HG03558 (cell line): ENCODE results near the gene FZD10.

Experiments used
- ATAC-seq: cut with Tn5 transposase; IDR thresholded peaks from one replicate; pipeline ENCODE4 v1.9.1; 2021; ENCODE audit warnings: moderate number of reproducible peaks; ENCODE audit not compliant: unreplicated experiment; ENCODE audit errors: extremely low read depth

The FZD10 gene, protein sequence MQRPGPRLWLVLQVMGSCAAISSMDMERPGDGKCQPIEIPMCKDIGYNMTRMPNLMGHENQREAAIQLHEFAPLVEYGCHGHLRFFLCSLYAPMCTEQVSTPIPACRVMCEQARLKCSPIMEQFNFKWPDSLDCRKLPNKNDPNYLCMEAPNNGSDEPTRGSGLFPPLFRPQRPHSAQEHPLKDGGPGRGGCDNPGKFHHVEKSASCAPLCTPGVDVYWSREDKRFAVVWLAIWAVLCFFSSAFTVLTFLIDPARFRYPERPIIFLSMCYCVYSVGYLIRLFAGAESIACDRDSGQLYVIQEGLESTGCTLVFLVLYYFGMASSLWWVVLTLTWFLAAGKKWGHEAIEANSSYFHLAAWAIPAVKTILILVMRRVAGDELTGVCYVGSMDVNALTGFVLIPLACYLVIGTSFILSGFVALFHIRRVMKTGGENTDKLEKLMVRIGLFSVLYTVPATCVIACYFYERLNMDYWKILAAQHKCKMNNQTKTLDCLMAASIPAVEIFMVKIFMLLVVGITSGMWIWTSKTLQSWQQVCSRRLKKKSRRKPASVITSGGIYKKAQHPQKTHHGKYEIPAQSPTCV

DNA sequence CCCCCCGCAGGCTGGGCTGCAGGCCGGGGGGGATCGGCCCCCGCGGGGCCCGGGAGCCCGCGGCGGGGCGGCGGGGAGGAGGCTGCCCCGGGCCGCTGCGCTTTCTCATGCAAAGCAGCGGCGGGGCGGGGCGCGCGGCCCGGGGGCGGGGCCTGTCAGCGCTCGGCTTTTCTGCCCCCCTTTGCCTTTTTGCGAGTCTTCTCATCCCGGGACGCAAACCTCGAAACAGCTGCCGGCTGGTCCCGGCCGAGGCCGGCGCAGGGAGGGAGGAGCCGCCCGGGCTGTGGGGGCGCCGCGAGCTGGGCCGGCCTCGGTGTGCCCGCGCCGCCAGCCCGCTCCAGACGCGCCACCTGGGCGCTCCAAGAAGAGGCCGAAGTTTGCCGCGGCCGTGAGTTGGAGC is at the start of gene FZD10:
Gene FZD10 (plus strand): TSS at position 198 of the 400 bp plus-strand sequence. CDS start 479 bp downstream, outside the sequence.
- no peak for ATAC-seq

DNA sequence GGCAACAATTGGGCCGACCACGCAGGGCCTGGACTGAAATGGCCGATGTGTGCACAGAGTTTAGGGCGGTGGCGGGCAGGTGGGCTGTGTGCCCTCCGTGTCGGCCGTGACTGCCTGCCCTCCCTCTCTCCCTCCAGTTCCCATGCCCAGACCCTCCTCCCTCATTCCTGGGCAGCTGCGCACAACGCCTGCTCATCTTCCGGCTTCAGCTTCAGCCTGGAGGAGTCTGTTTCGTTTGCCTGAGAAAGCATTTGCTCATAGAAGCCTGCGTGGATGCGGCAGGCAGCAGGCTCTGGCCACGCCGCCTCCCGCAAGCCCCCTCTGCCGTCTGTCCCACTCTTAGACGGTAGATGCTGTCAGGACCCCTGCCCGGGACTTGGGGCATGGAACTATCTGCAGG is 47.3 kb upstream of the FZD10 start:
- ATAC-seq = no peak

DNA sequence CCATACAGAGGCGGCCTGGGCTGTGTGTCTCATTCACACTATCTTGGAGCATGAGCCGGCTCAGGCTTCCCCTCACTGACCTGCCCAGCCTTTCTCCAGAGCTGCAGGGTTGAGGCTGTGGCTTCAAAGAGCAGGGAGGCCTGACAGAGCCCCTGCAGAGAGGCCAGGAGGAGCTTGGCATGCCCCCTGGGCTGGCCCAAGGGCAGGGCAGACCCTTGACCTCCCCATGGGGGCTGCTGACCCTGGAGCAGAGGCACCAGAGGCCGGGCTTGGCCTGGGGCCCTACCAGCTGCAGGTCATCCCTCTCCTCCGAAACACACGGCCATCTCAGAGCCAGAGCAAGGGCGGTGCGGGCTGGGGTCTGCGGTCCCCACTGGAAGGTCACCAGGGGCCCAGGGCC is 46.6 kb upstream of the FZD10 start:
- ATAC-seq = no peak

DNA sequence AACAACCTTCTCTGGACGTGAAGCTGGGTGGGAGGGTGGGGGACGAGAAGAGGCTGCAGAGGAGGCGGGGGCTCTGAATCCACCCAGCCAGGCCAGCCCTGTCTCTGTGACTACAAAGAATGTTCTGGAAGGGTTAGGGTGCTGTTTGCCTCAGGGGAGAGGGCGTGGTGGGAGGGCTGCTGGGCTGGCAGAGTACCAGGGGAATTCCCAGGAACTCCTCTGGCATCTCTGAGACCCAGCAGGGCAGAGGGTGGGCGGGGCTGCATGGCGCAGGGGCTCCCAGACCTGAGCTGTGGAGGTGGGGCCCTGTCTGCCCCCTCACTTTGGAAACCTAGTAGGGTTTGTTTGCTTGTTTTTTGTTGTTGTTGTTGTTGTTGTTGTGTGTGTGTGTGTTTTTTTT is 45.5 kb upstream of the FZD10 start:
- no peak for ATAC-seq

DNA sequence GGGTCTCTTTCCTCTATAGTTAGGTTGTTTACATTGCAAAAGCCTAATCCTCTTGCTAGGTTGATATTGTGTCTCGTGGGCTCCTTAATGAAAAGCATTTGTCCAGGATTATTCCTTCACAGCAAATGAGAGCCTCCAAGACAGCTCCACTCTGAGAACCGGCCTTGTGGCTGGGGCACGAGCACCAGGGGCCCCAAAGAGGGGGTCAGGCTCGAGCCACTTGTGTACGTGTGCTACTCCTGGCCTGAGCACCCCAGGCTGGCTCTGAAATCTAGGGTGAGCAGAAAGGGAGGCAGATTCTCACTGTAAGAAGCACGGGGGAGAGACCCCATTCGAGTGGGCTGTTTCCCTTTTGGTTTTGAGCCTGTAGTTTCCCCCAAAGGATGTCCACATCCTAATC is 45.0 kb upstream of the FZD10 start:
- no peak for ATAC-seq

DNA sequence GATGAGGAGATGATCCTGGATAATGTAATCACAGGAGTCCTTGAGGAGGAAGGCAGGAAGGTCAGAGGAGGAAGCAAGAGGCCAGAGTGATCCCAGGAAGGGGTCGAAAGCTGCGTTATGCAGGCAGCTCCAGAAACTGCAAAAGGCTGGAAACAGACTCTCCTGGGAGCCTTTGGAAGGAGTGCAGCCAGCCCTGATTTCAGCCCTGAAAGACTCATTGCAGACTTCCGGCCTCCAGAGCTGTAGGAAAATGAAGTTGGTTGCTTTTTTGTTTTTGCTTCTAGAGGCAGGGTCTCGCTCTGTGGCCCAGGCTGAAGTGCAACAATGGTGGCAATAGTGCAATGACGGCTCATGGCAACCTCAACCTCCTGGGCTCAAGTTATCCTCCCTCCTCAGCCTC is 44.6 kb upstream of the FZD10 start:
- no peak for ATAC-seq

DNA sequence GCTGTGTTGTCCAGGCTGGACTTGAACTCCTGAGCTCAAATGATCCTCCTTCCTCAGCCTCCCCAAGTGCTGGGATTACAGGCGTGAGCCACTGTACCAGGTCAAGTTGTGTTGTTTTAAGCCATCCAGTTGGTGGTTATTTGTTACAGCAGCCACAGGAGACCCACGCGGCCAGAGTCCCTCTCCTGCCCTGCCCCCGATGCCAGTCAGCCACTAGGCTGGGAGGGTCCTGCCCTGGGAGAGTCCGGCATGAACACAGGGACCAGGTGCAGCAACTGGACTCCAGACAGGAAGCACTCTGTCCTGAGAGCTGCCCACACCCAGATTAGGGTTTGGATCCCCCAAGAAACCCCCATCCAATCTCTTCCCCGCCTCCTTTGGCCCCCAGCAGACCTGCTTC is 44.1 kb upstream of the FZD10 start:
- no peak for ATAC-seq

DNA sequence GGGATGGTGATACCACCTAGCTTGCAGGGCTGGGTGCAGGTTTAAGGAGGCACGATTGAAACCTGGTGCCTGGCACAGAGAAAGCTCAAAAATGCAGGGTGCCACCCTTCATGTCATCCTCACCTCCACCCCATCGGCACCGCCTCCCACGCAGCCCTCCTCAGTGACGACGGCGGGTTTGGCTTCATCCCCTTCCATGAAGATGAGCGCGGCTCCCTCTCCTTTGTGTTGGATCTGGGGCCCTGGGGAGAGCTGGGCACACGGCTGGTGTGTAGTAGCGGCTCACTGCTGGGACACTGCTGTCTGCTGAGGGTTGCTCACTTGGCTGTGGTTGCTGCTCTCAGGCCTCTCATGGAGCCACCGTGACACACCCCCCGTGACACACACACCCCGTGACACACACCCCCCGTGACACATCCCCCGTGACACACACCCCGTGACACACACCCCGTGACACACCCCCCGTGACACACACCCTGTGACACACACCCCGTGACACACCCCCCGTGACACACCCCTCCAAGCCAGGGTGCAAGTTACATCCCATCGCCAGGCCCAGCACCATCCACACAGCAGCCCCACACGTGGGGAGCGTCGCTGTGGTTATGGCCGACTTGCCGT is 42.9 kb upstream of the FZD10 start:
- ATAC-seq = no peak

DNA sequence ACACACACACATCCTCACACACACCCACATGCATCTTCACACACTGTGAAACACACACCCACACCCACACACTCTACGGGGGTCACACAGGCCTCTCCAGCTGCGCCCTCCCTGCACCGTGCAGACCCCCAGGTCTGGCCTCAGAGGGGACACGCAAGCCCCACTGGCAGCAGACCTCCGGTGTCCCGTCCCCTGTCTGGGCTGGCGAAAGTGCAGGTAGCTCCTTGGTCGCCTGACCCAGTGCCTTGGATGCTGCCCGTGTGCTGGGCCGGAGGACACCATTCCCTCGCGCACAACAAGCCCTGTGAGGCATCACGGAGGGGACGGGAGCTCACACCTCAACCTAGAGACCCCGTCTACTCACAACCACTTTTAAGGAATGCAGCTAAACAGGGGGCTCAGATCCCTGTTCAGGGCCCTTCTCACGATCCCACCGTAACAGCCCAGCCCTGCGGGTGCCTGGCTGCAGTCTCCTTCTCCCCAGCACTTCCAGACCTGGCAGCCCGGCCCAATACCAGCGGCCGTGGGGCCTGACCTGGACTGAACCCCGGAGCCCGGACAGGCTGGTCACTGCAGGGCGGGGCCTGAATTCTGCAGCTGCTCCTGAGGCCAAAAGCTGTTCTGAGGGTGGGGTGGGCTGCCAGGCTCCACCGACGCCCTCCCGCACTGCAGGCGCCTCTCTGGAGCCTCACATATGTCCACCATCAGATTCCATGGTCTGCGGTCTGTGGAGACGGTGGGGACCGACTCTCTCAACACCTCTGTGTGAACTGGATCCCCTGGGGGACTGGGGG is 42.1 kb upstream of the FZD10 start:
- no peak for ATAC-seq

DNA sequence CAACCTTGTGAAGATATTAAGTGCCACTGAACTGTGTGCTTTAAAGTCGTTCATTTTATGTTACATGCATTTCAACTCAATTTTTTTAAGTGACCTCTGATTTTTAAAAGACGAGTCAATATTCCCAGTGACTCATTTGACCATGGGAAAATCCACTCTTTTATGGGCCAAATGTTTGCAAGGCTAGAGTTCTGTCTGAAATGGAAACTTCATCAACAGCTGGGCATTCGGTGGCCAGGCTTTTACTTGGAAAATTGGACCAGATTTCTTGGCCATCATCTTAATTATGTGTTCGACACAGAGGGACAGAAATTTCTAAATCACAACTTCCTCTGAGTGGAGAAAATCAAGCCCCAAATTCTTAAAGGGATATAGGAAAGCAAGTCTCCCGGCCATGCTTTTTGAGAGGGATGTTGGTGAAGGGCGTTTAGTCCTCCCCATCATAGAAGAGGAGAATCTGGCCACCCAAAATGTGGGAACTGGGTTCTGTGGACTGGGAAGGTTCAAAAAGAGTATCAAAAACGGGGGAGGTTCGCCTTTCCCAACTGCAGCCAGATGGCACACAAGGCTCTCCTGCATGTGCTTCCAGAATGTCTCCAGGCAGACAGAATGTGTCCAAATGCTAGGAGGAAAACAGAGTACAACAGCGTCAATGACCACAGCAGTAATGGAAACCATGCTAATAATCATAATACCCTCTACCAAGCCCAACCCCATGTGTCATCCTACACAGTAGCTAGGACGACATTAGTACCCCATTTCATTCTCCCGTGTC is 40.9 kb upstream of the FZD10 start:
- ATAC-seq = no peak

DNA sequence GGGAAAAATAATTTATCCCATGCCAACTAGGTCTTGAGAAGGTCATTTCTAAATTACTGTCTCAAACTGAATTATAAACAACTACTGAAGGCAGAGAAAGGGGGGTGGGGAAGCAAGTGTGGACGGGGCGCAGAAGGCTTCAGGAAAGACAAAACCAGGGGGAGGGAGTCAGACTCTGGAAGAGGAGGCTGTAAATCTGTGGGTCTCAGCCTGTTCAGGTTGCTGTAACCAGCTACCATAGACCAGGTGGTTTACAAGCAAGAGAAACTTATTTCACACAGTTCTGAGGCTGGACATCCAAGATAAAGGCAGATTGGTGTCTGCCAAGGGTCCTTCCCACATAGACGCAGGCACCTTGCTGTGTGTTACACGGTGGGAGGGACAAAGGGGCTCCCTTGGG is 39.9 kb upstream of the FZD10 start:
- ATAC-seq = no peak

DNA sequence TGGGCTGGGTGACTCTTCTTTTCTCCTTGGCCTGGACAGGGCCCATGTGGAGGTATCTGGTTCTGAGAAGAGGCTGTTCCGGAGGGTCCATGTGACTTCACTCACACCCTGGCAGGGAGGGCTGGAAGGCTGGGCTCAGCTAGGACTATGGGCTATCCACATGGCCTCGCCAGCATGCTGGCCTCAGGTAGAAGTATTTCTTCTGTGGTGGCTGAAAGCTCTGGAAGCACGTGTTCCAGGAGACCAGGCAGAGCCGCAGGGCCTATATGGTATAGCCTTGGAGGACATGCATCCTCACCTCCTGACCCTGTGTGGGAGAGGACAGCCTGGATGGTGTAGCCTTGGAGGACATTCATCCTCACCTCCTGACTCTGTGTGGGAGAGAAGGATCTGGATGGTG is 38.2 kb upstream of the FZD10 start:
- ATAC-seq = no peak

DNA sequence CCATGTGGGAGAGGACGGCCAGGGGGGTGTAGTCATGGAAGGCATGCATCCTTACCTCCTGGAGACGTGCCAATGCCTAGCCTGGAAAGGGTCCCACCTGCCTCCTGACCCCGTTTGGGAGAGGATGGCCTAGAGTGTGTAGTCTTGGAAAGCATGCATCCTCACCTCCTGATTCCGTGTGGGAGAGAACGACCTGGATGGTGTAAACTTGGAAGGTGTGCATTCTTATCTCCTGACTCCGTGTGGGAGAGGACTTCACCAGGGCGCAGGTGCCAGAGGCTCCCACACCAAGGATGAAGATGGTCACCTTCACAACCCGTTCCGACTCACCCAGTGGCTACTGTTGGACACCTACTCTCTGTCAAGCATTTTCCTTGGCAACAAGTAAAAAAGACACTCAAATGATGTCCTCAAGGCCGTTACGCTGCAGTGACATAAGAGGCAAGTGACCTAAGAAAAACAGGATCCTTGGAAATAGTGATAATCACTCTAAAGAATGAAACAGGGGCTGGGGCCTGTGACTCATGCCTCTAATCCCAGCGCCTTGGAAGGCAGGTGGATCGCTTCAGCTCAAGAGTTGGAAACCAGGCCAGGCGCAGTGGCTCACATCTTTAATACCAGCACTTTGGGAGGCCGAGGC is 37.5 kb upstream of the FZD10 start:
- ATAC-seq = no peak

DNA sequence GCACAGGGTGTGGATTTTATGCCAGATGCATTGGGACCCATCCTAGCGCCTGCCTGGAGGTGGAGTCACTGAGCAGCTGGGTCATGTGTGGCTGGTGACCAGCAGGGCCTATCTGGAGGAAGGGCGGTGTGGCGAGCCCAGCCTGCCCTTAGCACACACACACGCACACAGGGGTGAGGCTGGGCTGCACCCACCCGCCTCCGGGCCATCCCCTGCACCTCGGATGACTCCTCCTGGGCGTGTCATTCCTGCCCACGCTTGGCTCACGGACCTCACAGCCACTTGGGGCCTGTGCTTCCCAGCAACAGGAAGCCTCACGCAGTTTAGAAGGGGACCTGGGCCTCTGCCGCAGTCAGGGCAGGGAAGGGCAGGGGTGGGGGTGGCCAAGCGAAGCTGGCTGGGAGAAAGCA is 36.2 kb upstream of the FZD10 start:
- no peak for ATAC-seq

DNA sequence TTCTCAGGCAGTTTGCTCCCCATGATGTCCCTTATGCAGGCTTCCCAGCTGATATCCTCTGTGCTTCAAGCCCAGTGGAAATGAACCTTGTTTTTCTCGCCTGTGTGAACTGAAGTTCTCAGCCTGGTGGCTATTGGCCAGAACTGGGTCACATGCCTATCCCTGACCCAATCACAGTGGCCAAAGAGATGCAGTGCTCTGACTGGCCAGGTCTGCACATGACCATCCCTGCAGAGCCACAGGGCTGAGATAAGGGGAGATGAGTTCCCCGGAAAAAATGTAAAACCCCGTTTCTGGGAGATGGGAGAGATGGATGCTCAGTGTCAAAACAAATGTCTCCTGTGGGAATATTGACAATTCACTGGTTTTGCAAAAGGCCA is 34.7 kb upstream of the FZD10 start:
- no peak for ATAC-seq

DNA sequence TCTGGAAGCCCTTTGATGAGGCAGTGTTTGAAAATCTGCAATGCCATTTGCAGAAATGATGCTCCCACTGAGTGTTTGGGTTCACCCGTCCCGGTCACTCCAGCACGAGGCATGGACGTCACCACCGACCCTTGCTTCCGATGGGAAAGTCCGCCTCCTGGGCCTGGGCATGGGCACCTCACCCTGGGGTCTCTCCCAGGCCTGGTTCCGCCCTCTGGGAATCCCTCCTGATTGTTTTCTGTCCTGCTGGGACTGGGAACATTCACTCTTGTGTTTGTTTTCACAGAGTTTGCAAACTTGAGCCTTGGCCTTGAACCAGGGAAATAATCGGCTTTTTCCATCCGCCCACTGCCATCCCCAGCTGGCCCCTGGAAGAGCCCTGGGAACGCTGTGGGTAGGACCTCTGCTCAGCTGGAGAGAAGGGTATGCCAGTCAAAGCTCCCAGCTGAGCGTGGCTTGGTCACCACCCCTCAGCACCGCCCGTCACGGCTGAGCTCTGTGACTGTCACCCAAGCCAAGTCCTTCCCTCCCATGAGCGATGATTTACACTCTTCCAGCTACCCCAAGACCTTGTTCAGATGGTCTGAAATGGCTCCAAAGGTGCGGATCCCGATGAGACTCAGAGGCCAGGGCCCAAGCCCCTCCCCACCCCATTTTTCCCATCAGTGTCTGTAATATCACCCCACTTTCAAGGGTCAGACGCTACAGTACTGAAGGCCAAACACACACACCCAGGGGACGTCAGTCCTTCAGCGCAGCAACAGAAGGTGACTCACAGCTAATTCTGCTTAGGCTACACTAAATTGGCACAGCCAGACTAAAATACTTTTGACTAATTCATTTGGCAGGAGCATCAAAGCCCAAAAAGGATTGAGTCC is 34.1 kb upstream of the FZD10 start:
- ATAC-seq = no peak

DNA sequence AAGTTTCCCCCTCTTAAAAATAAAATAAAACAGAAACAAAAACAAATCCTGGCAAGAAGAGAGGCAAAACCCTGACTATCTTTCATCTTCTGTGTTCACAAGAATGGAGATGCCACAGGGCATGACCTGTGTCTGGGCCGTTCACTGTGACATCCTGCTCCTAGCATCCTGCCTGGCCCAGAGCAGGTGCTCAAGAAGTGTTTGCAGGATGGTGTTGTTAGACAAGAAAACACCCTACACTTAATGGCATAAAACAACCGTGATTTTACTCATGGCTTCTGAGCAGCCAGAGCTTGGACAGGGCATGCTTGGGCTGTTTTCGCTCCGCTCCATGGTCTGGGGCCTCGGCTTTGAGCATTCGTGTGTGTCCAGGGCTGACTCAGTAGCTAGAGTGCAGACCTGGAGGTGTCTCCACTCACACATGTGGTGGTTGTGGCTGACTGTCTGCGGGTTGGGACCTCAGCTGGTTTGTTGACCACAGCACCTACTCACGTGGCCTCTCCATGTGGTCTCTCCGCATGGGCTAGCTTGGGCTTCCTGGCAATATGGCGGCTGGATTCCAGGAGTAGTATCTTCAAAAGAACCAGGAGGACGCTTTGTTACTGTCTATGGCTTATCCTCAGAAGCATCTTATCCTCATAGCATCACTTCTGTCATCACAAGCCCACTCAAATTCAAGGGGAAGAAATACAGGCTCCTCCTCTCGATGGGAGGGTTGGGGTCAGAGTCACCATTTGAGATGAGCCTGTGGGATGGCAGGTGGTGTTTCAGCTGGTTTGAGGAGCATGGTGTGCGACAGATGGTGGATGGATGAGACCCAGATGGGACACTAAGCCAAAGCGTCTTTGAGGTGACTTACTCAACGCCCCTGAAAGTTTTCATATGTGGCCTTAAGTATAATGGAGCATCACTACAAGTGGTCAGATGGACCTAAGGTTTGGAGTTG is 33.2 kb upstream of the FZD10 start:
- ATAC-seq = no peak

DNA sequence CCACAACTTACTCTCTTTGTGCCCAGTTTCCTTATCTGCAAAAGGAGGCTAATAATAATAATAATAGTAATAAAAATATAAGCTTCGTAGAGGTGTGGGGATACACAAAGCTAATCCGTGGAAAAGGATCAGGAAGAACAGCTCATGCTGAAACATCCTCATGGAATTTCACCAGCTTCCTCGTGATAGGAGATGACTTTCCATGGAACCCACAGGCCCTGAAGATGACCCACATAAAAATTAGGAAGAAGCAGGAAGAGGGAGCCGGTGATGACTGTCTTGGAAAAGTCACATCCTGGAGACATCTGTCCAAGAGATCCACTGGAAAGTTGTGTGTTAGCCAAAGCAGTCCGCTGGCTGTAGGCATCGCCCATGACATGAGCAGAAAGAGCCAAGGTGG is 31.9 kb upstream of the FZD10 start:
- ATAC-seq = no peak
